MV-4-11 (cell line): ENCODE results near the gene FAM222A.
"Not testable (repeated sequence)": the region's sequence is repeated elsewhere in the genome, so short reads cannot be mapped to it uniquely, and the experiment has no call there.

Experiments
- DNase-seq: peaks from one replicate; lab custom pipeline; 2025; lab: John Stamatoyannopoulos, UW

Gene FAM222A

DNA sequence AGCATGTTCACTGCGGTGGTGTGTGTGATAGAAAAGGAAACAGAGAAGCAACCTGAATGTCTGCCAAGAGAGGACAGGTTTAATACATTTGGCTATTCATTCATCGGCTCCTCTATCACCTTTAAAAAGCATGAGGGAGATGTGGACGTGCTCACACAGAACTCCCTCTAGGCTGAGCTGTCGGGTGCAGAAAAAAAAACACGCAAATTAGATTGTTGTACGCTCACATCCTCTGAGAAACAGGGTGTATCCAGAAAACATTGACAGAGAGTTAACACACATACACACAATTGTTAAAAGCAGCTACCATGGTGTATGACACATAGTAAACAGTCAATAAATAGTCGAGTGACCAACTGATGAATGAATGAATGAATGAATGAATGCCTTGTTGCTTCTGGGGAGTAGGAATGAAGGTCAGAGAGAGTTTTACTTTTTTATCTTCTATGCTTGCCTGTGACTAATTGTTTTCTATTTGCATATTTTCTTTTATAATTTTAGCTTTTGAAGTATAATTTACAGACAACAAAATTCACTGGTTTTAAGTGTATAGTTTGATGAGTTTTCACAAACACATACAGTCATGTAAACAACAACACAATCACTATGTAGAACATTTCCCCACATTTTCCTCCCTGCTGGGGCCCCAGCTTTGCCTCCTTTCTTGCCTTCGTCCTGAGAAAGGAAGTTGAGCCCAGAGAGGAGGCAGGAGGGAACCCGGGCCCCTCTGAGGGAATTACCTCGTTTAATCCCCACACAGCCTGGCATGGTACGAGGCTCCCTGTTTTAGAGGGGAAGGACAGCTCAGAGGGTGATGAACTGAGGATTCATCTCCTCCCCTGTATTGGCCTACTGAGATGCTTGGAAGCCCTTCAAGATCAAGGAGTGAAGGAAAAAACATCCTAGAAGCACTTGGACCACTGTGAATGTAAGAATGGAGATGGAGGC is 19.7 kb upstream of the FAM222A start:
- DNase-seq: no peak

DNA sequence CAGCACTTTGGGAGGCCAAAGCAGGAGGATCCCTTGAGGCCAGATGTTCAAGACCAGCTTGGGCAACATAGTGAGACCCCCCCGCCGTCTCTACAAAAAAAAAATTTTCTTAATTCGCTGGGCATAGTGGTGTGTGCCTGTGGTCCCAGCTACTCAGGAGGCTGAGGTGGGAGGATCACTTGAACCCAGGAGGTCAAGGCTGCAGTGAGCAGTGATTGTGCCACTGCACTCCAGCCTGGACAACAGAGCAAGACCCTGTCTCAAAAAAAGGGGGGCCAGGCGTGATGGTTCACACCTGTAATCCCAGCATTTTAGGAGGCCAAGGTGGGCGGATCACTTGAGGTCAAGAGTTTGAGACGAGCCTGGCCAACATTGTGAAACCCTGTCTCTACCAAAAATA is 19.0 kb upstream of the FAM222A start:
- DNase-seq: not testable (repeated sequence)

DNA sequence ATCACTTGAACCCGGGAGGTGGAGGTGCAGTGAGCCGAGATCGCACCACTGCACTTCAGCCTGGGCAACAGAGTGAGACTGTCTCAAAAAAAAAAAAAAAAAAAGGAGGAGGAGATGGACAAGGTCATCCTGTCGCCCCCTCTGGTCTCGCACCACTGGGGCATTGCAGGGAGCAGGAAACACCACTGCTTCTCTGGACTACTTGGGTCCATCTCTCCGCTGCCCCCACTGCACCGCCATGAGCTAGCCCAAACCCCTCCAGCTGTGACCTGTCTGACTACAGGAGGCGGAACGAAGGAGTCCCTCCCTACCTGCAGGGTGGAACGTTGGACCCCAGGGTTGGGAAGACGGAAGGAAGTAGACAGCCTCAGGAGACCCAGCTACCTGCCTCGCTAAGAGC is 18.2 kb upstream of the FAM222A start:
- DNase-seq: no peak

DNA sequence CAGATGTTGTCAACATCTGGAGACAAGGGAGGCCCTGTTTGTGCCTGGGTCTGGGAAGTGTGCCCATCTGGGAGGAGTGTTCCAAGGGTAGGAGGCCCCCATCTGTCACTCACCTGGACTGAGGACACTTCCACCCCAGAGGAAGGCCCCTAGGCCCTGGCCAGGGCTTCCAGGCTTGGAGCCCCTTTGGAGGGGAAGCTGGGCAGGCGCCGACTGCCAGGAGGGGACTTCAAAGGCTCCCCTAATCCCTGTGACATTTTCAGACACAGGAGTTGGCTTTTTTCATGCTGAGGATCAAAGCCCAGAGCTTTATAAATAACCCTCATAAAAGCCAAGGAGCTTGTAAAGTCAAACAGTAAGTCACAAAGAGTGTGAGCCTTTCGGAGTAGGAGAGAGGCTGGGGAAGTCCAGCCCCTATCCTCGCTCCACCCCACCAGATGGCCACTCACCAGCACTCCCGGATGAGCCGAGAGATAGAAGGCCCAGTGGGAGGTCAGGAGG is 17.6 kb upstream of the FAM222A start:
- no peak for DNase-seq

DNA sequence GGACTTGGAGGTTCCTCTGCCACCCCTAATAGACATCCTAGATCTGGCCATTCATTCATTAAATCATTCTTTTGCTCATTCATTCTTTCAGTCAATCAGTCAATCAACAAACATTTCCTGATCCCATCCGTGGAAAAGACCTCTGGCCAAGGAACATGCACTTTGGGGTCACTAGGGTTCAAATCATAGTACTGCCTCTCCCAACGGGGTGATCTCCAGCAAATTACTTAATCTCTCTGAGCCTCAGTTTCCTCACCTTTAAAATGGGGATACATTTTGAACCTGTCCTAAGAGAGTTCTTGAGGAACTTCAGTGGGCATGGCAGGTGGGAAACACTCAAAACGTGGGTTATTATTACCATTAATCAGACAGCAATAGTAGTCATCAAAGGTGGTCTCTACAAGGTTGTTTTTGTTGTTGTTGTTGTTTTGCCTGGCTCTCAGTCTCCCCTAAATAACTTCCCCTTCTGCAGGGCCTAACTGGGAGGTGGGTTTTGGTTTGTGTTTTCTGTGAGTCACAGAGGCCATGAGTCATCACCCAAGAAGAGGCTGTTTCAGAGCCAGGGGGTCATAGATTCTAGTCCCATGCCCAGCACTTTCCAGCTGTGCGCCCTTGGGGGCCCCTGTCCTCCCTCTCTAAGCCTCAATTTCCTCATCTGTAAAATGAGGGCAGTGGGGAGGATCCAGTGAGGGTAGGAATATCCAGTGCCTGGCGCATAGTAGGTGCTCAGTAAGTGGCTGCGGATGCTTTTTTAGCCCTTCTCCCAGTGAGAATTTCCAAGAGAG is 16.9 kb upstream of the FAM222A start:
- peak; percentile 59 for DNase-seq

DNA sequence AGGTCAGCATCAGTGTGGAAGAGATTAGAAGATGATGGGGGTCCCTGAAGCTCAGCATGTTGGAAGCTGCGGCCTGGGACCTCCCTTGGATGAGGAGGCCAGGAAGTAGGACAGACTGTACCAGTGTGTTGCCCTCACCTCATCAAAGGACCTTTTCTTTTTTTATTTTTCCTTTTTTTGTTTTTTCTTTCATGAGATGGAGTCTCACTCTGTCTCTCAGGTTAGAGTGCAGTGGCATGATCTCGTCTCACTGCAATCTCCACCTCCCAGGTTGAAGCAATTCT is 16.4 kb upstream of the FAM222A start:
- no peak for DNase-seq

DNA sequence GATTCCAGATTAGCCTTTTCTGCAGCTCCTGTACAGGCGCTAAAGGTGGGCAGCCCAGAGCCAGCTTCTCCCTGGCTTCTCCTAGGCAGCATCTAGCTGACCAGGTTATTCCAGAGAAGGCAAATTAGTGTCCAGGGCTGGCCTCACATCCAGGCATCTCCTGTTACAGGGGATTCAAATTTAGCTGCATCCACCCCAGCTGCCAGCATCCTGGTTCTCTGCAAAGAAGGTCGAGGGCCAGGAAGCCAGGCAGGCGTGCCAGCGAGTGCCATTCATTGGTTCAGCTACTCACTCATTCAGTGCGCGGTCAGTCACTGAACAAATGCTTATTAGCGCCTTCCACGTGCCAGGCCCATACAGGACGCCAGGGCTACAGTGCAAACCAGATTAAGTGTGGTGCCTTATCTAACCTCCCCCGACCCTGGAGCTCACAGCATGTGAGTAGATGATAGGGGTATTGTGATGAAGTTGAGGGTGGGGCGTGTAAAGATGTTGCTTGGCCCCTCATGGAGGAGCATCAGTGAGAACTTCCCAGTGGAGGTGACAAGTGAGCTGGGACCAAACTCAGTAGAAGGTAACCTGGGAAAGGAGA is 15.7 kb upstream of the FAM222A start:
- DNase-seq: no peak

DNA sequence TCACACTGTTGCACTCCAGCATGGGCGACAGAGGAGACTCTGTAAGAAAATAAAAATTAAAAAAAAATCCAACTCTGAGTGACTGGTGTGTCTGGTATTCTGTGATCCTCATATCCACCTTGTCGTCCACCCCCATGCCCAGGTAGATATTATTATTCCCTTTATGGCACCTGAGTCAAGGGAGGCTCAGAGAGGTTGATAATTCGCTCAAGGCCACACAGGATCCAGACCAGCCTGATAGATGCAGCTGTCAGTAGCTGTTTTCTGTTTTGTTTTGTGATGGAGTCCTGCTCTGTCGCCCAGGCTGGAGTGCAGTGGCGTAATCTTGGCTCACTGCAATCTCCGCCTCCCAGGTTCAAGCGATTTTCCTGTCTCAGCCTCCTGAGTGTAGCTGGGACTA is 14.8 kb upstream of the FAM222A start:
- no peak for DNase-seq

DNA sequence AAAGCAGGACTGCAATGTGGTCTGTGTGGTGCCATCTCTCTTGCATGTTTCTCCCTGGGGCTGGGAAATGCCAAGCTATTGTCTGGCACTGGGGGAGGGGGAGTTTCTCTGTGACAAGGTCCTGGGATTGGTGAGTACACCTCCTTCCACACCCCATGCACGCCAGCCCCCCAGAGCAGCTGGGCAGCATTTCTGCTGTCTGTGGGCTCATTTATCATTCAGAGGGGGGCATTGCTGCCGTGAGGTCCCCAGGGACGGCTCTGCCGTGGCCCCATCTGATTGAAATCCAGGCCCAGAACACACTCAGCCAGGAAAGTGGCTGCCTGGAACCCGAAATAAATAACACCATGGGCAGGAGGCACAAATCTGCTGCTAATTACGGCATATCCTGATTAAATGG is 12.6 kb upstream of the FAM222A start:
- no peak for DNase-seq

DNA sequence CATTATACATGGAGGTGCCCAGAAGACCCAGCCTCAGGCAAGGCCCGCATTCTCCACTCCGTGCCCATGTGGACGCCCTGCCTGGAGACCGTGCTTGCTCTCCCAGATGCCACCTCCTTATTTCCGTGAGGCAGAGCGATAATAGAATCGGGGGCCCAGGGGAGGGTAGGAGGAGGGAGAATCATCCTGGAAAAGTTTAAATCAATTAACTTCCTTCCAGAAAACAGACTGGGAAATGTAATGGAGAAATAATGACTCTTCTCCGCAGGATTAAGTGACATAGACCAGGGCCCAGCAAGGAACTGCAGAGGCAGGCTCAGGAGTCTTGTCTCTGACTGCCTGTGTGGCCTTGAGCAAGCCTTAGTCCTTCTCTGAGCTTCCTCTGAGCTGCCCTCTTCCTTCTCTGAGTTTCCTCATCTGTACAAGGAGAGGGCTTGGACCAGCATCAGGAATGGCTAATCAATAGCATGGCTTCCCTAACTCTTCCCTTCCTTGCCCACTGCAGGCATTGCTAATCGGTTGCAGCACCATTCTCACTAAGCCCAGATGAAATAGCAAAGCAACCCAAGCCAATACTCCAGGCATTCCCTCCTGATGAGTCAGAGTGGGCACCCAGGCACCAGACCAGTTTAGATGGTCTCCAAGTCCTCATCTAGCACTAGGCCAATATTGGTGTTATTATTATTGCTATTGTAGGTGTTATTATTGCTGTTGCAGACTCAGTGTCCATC is 11.3 kb upstream of the FAM222A start:
- no peak for DNase-seq

DNA sequence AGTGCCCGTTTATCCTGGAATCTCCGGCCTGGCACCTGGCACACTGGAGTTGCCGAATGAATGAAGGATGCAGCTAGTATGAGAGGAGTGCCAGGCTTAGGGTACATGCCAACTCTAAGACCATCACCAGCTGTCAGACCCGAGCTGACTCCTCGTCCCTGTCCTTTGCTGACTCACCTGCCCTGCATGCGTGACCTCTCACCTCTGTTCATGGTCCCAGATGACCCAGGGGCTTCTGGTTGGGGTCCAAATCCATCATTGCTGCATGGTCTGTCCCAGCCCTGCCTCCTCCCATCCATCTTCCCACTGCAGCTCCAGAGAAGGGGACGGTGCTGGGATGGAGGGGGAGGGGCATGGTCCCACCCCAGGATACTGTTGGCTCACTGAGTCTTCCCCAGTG is 9.9 kb upstream of the FAM222A start:
- no peak for DNase-seq

DNA sequence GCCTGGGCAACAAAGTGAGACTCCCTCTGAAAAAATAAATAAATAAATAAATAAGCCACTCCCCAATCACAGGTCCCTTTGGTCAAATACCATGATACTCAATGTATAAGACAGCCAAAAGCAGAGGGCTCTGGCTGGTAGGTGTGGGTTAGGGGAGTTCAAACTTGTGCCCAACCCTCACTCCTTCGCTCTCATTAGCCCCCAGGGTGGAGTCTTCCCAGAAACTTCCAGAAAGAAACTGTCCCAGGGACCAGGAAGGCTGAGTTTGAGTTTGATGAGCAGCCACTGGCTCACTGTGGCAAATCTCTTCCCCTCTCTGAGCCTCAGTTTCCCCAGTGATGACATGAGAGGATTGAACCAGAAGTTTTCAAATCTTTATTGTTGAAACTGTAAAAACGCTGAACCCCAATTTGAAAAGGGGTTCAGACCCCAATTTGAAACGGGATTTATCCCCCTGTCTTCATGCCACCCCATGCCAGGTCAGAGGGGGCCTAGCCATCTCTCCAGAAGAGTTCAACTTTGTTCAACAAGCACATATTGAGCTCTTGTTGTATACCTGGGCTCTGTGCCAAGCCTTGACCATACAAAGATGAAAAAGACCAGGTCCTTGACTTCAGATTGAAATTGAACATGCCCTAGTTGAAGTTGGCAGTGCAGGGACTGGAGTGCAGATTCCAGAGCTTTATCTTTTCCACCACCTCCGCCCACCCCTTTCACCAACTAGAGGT is 9.1 kb upstream of the FAM222A start:
- no peak for DNase-seq

DNA sequence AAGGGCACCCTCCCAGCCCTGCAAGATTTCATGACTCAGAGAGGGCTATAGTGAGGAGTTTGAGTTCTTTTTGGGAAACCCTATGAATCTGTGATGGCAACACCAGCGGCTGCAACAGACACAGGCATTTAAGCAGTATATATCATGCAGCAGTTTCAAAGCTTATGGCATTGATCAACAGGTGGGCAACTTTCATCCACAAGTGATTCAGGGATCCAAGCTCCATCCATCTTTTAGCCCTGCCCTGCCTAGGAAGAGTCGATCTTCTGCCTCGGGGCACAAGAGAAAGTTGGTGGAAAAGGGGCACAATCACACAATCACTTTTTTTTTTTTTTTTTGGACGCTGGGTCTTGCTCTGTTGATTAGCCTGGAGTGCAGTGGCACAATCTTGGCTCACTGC is 8.3 kb upstream of the FAM222A start:
- no peak for DNase-seq

DNA sequence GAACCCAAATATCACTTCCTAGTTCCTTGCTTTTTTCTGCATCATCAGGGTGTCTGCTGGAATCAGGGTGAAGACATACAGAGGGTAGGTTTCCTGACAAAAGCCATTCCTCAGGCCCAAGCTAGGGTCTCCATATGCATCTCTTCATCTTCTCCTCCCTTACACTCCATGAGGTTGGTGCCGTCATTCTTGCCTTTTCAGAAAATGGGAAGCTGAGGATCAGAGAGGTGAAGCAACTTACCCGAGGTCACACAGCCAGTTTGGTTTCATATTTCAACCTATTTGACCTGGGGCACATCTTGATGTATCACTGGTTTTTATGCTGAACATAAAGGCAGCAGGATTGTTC is 7.3 kb upstream of the FAM222A start:
- no peak for DNase-seq

DNA sequence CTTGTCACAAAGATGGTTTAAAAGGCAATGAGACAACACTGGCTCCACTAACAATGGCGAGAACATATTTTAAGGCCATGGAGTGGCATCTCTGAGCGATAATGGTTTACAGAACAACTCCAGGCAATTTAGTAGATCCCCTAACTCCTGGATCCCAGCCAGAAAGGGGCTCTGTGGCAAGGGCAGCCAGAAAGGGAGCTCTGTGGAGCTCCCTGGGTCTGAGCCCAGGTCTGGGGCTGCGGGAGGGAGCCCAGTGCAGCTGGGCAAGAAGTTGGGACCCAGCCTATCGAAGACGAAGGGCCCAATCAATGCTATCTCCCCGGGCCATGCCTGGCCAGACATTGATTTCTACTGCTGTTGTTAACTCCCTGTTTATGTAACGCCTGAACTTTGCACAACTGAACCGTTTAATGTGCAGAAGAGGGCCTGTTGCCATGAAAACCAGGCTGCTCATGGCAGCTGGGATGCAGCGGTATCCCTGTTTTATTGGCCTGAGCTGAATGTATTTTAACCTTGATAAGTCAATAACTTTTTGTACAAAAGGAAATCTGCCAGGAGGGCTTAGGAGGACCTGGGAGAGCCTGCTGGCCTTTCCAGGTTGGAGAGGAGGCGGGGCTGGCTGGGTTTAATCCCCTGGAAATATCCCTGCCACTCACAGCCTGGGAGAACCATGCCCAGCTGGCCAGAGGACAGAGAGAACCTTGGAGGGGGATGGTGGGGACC is 6.7 kb upstream of the FAM222A start:
- no peak for DNase-seq

DNA sequence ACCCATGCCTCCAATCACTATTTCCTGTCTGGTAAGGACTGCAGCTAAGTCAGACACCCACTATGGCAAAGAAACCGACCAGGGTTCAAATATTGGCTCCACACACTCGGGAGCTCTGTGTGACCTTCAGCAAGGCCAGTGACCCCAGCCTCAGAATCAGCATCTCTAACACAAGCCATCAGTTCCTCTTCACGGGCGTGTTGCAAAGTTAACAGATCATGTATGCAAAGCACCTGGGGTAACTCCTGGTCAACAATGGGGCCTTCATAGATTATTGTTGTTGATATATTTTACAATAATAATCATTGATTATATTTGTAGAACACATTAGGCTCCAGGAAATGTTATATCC is 6.2 kb upstream of the FAM222A start:
- DNase-seq: no peak

DNA sequence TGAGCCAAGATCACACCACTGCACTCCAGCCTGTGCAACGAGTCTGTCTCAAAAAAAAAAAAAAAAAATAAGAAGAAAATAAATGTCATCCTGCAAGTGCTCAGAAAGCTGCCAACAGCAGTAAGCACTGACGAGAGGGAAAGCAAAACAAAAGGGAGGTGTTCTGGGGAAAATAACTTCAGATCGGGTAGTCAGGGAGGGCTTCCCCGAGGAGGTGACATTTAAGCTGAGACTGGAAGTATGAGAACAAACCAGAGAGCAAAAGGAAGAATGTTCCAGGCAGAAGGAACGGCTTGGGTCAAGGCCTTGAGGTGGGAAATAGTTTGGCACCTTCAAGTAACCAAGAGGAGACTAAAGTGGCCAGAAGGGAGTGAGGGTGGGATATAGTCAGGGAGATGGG is 4.7 kb upstream of the FAM222A start:
- no peak for DNase-seq

DNA sequence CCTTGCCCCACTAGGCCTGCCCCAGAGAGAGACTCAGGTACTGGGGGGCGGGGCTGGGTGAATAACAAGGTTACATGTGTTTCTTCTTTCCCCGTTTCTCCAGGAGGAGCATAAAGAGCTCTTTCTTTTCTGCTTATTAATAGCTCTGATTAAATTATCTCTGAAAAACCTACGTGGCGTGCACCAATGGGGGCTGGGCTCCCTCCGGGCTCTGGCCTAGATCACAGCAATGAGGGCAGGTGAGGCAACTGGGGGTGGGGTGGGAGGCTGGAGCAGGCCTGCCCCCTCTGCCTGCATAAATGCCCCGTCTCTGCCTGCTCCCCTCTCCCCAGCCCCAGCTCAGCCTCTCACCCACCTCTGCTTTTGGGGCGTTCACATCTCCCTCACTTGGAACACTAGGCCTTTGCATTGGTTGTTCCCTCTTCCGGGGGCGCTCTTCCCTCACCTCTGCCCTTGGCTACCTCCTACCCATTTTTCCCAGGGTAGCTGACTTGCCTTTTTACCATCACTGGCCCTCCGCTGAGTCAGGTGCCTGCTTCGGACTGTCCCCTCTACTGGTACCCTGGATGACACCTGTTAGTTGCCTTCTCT is 4.1 kb upstream of the FAM222A start:
- DNase-seq: no peak

DNA sequence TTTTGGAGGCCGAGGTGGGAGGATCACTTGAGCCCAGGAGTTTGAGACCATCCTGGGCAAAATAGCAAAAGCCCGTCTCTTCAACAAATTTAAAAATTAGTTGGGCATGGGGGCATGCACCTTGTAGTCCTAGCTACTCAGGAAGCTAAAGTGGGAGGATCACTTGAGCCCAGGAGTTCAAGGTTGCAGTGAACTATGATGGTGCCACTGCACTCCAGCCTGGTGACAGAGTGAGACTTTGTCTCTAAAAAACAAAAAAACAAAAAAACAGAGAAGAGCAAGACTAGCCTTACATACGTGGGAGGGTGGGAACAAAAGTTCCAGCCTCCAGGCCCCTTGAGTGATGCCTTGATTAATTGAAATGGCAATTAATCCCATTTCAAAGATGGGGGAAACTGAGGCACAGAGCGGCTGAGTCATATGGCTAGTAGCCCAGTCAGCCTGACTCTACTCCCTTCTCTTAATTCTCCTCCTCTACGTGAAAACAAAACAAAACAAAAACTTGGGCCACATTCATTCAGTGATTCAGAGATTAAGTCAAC is 3.3 kb upstream of the FAM222A start:
- no peak for DNase-seq
